ENCODE measurements around the gene DAO. TPM values are rescaled to one million over a fixed set of nuclear protein-coding genes. Genes with fewer than 3 reads are reported as not detected.

Gene DAO
- total RNA-seq, 1 donor from 2014 or later, result not detected

GRCh38 chr12:108918206-108918605 is 38.3 kb downstream of the DAO start:
- no peak for DNase-seq (ENCODE audit: low read depth in 2 of 2)

GRCh38 chr12:108918960-108919642 is 39.2 kb downstream of the DAO start:
- no peak for DNase-seq (ENCODE audit: low read depth in 2 of 2)

- DNase-seq (ENCODE audit: low read depth in 2 of 2), result no peak
Measured at GRCh38 chr12:108921946-108922345, 42.1 kb downstream of the DAO start.

- DNase-seq (ENCODE audit: low read depth in 2 of 2), result no peak
Measured at GRCh38 chr12:108922918-108923317, 43.0 kb downstream of the DAO start.

GRCh38 chr12:108928695-108929094 is 48.8 kb downstream of the DAO start:
- no peak for DNase-seq (ENCODE audit: low read depth in 2 of 2)

- peak; percentile 20 to 91 for DNase-seq (ENCODE audit: low read depth in 2 of 2)
Measured at GRCh38 chr12:108930155-108930554, 50.3 kb downstream of the DAO start.

GRCh38 chr12:108930756-108931155 is 50.9 kb downstream of the DAO start:
- DNase-seq (ENCODE audit: low read depth in 2 of 2), result no peak

- DNase-seq (ENCODE audit: low read depth in 2 of 2), result no peak
Measured at GRCh38 chr12:108933949-108934348, 54.1 kb downstream of the DAO start.

GRCh38 chr12:108935159-108935763 is 55.4 kb downstream of the DAO start:
- DNase-seq (ENCODE audit: low read depth in 2 of 2), result peak in 1 of 2 donors; percentile 27

- DNase-seq (ENCODE audit: low read depth in 2 of 2), result no peak
Measured at GRCh38 chr12:108938247-108938924, 58.5 kb downstream of the DAO start.

- DNase-seq (ENCODE audit: low read depth in 2 of 2), result peak; percentile 35 to 64
Measured at GRCh38 chr12:108939594-108939993, 59.7 kb downstream of the DAO start.

GRCh38 chr12:108940138-108940537 is 60.2 kb downstream of the DAO start:
- DNase-seq (ENCODE audit: low read depth in 2 of 2), result no peak

GRCh38 chr12:108947097-108947496 is 67.2 kb downstream of the DAO start:
- DNase-seq (ENCODE audit: low read depth in 2 of 2), result no peak

- peak in 1 of 2 donors; percentile 24 for DNase-seq (ENCODE audit: low read depth in 2 of 2)
Measured at GRCh38 chr12:108948367-108948766, 68.5 kb downstream of the DAO start.

GRCh38 chr12:108949976-108950375 is 70.1 kb downstream of the DAO start:
- DNase-seq (ENCODE audit: low read depth in 2 of 2), result no peak

Other genes starting within 250 kb of the DAO start
- gene SELPLG, start 246.2 kb upstream of the DAO start, total RNA-seq, result 0.20 and 0.22 TPM in 2 replicates
- gene CORO1C, start 148.6 kb upstream of the DAO start, total RNA-seq, result 157 and 168 TPM in 2 replicates
- gene SSH1, start 22.5 kb upstream of the DAO start, total RNA-seq, result 13.1 and 23.2 TPM in 2 replicates
- gene SVOP, start 141.0 kb downstream of the DAO start, total RNA-seq, result not detected in 2 replicates
- 4.8 and 5.7 TPM in 2 replicates for gene USP30, start 172.5 kb downstream of the DAO start, total RNA-seq
- 5.4 and 5.9 TPM in 2 replicates for gene ALKBH2, start 213.4 kb downstream of the DAO start, total RNA-seq
- 17.7 and 22.0 TPM in 2 replicates for gene UNG, start 217.5 kb downstream of the DAO start, total RNA-seq
- 1.7 and 3.4 TPM in 2 replicates for gene ACACB, start 236.5 kb downstream of the DAO start, total RNA-seq